ENCODE results near the gene METTL14.

The METTL14 gene

DNA sequence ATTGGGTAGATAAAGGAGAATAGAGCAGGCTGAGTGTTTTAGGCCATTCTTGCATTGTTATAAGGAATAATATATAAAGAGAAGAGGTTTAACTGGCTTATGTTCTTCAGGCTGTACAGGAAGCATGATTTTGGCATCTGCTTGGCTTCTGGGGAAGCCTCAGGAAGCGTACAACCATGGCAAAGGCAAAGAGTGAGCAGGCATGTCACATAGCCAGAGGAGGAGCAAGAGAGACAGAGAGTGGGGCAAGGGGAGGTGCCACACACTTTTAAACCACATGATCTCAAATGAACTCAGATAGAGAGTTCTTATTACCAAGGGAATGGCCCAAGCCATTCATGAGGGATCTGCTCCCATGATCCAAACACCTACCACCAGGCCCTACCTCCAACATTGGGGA lies 4.4 kb upstream of the METTL14 start:
- Histone ChIP-seq H3K4me2 (ENCODE audit: low read length) (no peak overlapping the region), H3K27ac (no peak overlapping the region), H3K27me3 (ENCODE audit: control insufficient read depth, insufficient read depth, low read length) (no peaks in the 10 kb centered on the region), H3K4me1 (no peaks in the 10 kb centered on the region), H3K4me3 (ENCODE audit: low read depth, low read length) (no peak overlapping the region), H3K79me2 (no peaks in the 10 kb centered on the region), H3K9ac (no peak overlapping the region), H2AFZ (no peak overlapping the region), H3K36me3 (ENCODE audit: control insufficient read depth, insufficient read depth, low read length) (no peaks in the 10 kb centered on the region), H3K9me3 (ENCODE audit: control insufficient read depth, low read length) (no peaks in the 10 kb centered on the region)
- TF ChIP-seq, protein P1, sequence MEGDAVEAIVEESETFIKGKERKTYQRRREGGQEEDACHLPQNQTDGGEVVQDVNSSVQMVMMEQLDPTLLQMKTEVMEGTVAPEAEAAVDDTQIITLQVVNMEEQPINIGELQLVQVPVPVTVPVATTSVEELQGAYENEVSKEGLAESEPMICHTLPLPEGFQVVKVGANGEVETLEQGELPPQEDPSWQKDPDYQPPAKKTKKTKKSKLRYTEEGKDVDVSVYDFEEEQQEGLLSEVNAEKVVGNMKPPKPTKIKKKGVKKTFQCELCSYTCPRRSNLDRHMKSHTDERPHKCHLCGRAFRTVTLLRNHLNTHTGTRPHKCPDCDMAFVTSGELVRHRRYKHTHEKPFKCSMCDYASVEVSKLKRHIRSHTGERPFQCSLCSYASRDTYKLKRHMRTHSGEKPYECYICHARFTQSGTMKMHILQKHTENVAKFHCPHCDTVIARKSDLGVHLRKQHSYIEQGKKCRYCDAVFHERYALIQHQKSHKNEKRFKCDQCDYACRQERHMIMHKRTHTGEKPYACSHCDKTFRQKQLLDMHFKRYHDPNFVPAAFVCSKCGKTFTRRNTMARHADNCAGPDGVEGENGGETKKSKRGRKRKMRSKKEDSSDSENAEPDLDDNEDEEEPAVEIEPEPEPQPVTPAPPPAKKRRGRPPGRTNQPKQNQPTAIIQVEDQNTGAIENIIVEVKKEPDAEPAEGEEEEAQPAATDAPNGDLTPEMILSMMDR (IDR thresholded peaks at IDR 0.05), result no peak

- Histone ChIP-seq H3K27ac (no peak overlapping the region), H3K4me2 (ENCODE audit: low read length) (no peak overlapping the region), H3K4me3 (ENCODE audit: low read depth, low read length) (no peak overlapping the region), H2AFZ (peak overlapping the region; percentile 46), H3K9me3 (ENCODE audit: control insufficient read depth, low read length) (no peaks in the 10 kb centered on the region), H3K4me1 (peaks cover 5% of the 10 kb centered on the region), H3K9ac (no peak overlapping the region), H3K79me2 (no peaks in the 10 kb centered on the region), H3K36me3 (ENCODE audit: control insufficient read depth, insufficient read depth, low read length) (no peaks in the 10 kb centered on the region), H3K27me3 (ENCODE audit: control insufficient read depth, insufficient read depth, low read length) (no peaks in the 10 kb centered on the region)
- TF ChIP-seq, protein P1 (IDR thresholded peaks at IDR 0.05), result peak; percentile 14
Observed at GRCh38 chr4:118682928-118683327, 2.3 kb upstream of the METTL14 start.

DNA sequence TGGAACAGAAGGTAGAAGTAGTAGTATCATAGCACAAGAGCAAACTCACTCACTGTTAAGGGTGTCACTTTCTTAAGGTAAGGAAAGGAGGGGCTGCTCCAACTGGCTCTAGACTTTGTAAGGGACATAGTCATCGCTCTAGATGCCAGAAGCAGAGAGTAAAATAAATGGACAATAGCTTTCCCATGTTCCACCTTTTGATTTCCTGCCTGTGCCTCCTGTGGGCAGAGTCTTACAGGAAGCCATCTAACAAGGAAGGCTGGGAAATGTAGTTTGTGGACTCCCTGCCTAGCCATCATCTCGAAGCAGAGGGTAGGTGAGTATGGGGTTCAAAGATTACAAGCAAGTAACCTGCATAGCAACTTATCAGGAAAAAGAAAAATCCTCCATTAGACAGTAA lies 1.7 kb upstream of the METTL14 start:
- Histone ChIP-seq H3K36me3 (ENCODE audit: control insufficient read depth, insufficient read depth, low read length) (no peaks in the 10 kb centered on the region), H3K27ac (no peak overlapping the region), H3K79me2 (no peaks in the 10 kb centered on the region), H2AFZ (peak overlapping the region; percentile 46), H3K9me3 (ENCODE audit: control insufficient read depth, low read length) (no peaks in the 10 kb centered on the region), H3K27me3 (ENCODE audit: control insufficient read depth, insufficient read depth, low read length) (no peaks in the 10 kb centered on the region), H3K9ac (no peak overlapping the region), H3K4me2 (ENCODE audit: low read length) (no peak overlapping the region), H3K4me1 (peaks cover 5% of the 10 kb centered on the region), H3K4me3 (ENCODE audit: low read depth, low read length) (no peak overlapping the region)
- TF ChIP-seq, protein P1 (IDR thresholded peaks at IDR 0.05), result no peak

- no peaks in the 10 kb centered on the region for H3K9me3 ChIP-seq (ENCODE audit: control insufficient read depth, low read length)
- H3K36me3 ChIP-seq (ENCODE audit: control insufficient read depth, insufficient read depth, low read length), result no peaks in the 10 kb centered on the region
- no peak overlapping the region for H3K4me2 ChIP-seq (ENCODE audit: low read length)
- no peak overlapping the region for H3K4me3 ChIP-seq (ENCODE audit: low read depth, low read length)
- TF ChIP-seq, protein P1 (IDR thresholded peaks at IDR 0.05), result no peak
- H3K27me3 ChIP-seq (ENCODE audit: control insufficient read depth, insufficient read depth, low read length), result no peaks in the 10 kb centered on the region
- H3K4me1 ChIP-seq, result no peaks in the 10 kb centered on the region
- no peak overlapping the region for H3K27ac ChIP-seq
- no peak overlapping the region for H3K9ac ChIP-seq
- no peaks in the 10 kb centered on the region for H3K79me2 ChIP-seq
- H2AFZ ChIP-seq, result no peak overlapping the region
Observed at GRCh38 chr4:118703118-118703517, 17.9 kb downstream of the METTL14 start.

DNA sequence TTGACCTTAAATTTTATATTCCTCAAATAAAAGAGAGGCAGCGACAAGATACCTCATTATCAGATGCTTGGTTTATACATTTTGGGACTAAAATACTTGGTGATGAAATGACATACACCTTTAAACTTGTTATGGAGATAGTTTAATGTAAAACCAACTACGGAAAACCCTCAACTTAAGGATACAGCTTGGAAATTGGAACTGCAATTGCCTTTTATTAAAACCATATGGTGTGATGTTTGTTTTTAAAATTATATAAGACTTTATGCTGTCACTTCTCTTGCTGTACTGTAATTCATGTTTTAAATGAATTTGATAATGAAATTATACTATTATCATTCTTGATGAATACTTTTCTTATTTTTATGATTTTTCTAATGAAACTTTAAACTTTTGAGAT lies 25.9 kb downstream of the METTL14 start:
- no peak overlapping the region for H3K27ac ChIP-seq
- no peaks in the 10 kb centered on the region for H3K79me2 ChIP-seq
- TF ChIP-seq, protein P1 (IDR thresholded peaks at IDR 0.05), result no peak
- no peak overlapping the region for H3K4me2 ChIP-seq (ENCODE audit: low read length)
- no peaks in the 10 kb centered on the region for H3K36me3 ChIP-seq (ENCODE audit: control insufficient read depth, insufficient read depth, low read length)
- no peaks in the 10 kb centered on the region for H3K9me3 ChIP-seq (ENCODE audit: control insufficient read depth, low read length)
- no peak overlapping the region for H3K9ac ChIP-seq
- H2AFZ ChIP-seq, result no peak overlapping the region
- no peaks in the 10 kb centered on the region for H3K27me3 ChIP-seq (ENCODE audit: control insufficient read depth, insufficient read depth, low read length)
- no peaks in the 10 kb centered on the region for H3K4me1 ChIP-seq
- H3K4me3 ChIP-seq (ENCODE audit: low read depth, low read length), result no peak overlapping the region

Data from parathyroid adenoma (tissue), 2 donors.